GM23338 (cell line): ENCODE data around the gene CLCF1. TPM values are rescaled to one million over a fixed set of nuclear protein-coding genes. Genes with fewer than 3 reads are reported as not detected.

Experiments
- ATAC-seq: fragments of 200-7000 bp; cut with Tn5 transposase; 3 replicates; pipeline ENCODE4 v1.9.1; 2020
- DNase-seq: peaks from one replicate; pipeline ENCODE4 v3.0.0-alpha.2; 2015; ENCODE audit warnings: low spot score
- H2AFZ ChIP-seq: fragments of 200-600 bp; sonication (generic); 2 replicates; pipeline ENCODE4 v1.8.0; 2016; ENCODE audit warnings: antibody characterized with exemption, mild to moderate bottlenecking, moderate library complexity
- H3F3A ChIP-seq: fragments of 200-600 bp; sonication (generic); replicated peaks from 2 replicates; pipeline ENCODE4 v1.8.0; 2017; ENCODE audit warnings: antibody characterized with exemption, mixed run types, low read depth
- H3K27ac ChIP-seq: fragments of 200-600 bp; sonication (generic); 2 replicates; pipeline ENCODE4 v1.6.1; 2016; ENCODE audit warnings: low read depth
- H3K27me3 ChIP-seq: fragments of 200-600 bp; sonication (generic); 2 replicates; pipeline ENCODE4 v1.8.0; 2016; ENCODE audit warnings: mild to moderate bottlenecking, mixed run types, moderate library complexity; ENCODE audit not compliant: insufficient read depth
- H3K36me3 ChIP-seq: fragments of 200-600 bp; sonication (generic); 2 replicates; pipeline ENCODE4 v1.8.0; 2016; ENCODE audit warnings: mild to moderate bottlenecking; ENCODE audit not compliant: insufficient read depth
- H3K4me1 ChIP-seq: fragments of 200-600 bp; sonication (generic); 2 replicates; pipeline ENCODE4 v1.8.0; 2016; ENCODE audit warnings: mild to moderate bottlenecking, moderate library complexity; ENCODE audit not compliant: insufficient read depth
- H3K4me2 ChIP-seq: fragments of 200-600 bp; sonication (generic); 2 replicates; pipeline ENCODE4 v1.7.1; 2017; ENCODE audit warnings: mixed run types
- H3K4me3 ChIP-seq: fragments of 200-600 bp; sonication (generic); 2 replicates; pipeline ENCODE4 v1.6.1; 2016; ENCODE audit warnings: mixed run types
- H3K79me2 ChIP-seq: fragments of 200-600 bp; sonication (generic); replicated peaks from 2 replicates; pipeline ENCODE4 v1.8.0; 2017; ENCODE audit warnings: mild to moderate bottlenecking; ENCODE audit not compliant: insufficient read depth
- H3K9me2 ChIP-seq: fragments of 200-600 bp; sonication (generic); 2 replicates; pipeline ENCODE4 v1.8.0; 2017; ENCODE audit not compliant: insufficient read depth
- H4K20me1 ChIP-seq: fragments of 200-600 bp; sonication (generic); replicated peaks from 2 replicates; pipeline ENCODE4 v1.8.0; 2017; ENCODE audit warnings: mild to moderate bottlenecking; ENCODE audit not compliant: insufficient read depth
- H3K27ac Mint-ChIP-seq: 2 replicates; pipeline ENCODE4 v1.8.0; 2020; ENCODE audit warnings: inconsistent platforms, mild to moderate bottlenecking, moderate library complexity, mixed read lengths
- H3K27me3 Mint-ChIP-seq: 3 replicates; pipeline ENCODE4 v1.8.0; 2022; ENCODE audit warnings: low read depth, mild to moderate bottlenecking, moderate library complexity, mixed read lengths, inconsistent platforms; ENCODE audit not compliant: insufficient read depth, poor library complexity
- H3K36me3 Mint-ChIP-seq: 3 replicates; pipeline ENCODE4 v1.8.0; 2021; ENCODE audit warnings: low read depth, mild to moderate bottlenecking, inconsistent platforms, moderate library complexity, mixed read lengths
- H3K4me1 Mint-ChIP-seq: 3 replicates; pipeline ENCODE4 v1.8.0; 2020; ENCODE audit warnings: mild to moderate bottlenecking, inconsistent platforms, mixed read lengths
- H3K4me3 Mint-ChIP-seq: 3 replicates; pipeline ENCODE4 v1.8.0; 2021; ENCODE audit warnings: moderate library complexity, mild to moderate bottlenecking, inconsistent platforms, mixed read lengths
- H3K9me3 Mint-ChIP-seq: 3 replicates; pipeline ENCODE4 v1.8.0; 2020; ENCODE audit warnings: moderate library complexity, mild to moderate bottlenecking, inconsistent platforms, mixed read lengths
- ETS1 ChIP-seq: IDR thresholded peaks from 2 replicates; pipeline ENCODE4 v1.6.1; 2016; ENCODE audit warnings: antibody characterized with exemption
- EZH2 ChIP-seq: fragments of 200-600 bp; sonication (generic); IDR thresholded peaks from one replicate; pipeline ENCODE4 v1.8.0; 2017; ENCODE audit warnings: antibody characterized with exemption, mild to moderate bottlenecking, low read depth; ENCODE audit not compliant: unreplicated experiment
- EZH2phosphoT487 ChIP-seq: fragments of 200-600 bp; sonication (generic); IDR thresholded peaks from one replicate; pipeline ENCODE4 v1.8.1; 2018; ENCODE audit warnings: antibody characterized with exemption; ENCODE audit not compliant: unreplicated experiment
- NANOG ChIP-seq: IDR thresholded peaks from 2 replicates; pipeline ENCODE4 v1.6.1; 2016; ENCODE audit warnings: antibody characterized with exemption, borderline replicate concordance
- POLR2AphosphoS5 ChIP-seq: IDR thresholded peaks from 2 replicates; pipeline ENCODE4 v1.6.1; 2016; ENCODE audit warnings: antibody characterized with exemption, low read depth
- ZNF114 ChIP-seq: fragments of 250-450 bp; sonication (Bioruptor Pico); IDR thresholded peaks from 2 replicates; pipeline ENCODE4 v1.5.0; 2020; ENCODE audit warnings: mild to moderate bottlenecking, moderate library complexity
- ZNF331 ChIP-seq: fragments of 250-450 bp; sonication (Bioruptor Pico); IDR thresholded peaks from 2 replicates; pipeline ENCODE4 v1.5.0; 2020; ENCODE audit warnings: low read depth, mild to moderate bottlenecking, moderate library complexity
- ZNF462 ChIP-seq: fragments of 250-450 bp; sonication (Bioruptor Pico); IDR thresholded peaks from 2 replicates; pipeline ENCODE4 v1.5.0; 2020; ENCODE audit warnings: mild to moderate bottlenecking, moderate library complexity
- polyA plus RNA-seq: library from polyadenylated mRNA; unstranded; fragments of >200 nt; fragmentation: Nextera tagmentation; extraction: Ambion mirVana; gene quantifications from 2 replicates; pipeline ENCODE4 v1.2.1, GENCODE V29; 2016
- total RNA-seq: library from RNA; depleted of rRNA; stranded (reverse); fragments of >200 nt; shearing (Covaris generic); gene quantifications from 2 replicates; pipeline ENCODE4 v1.2.3, GENCODE V29; 2014
- TF ChIP-seq, protein P1 (sequence below), 2 experiments: fragments of 200-600 bp in 1 of 2; sonication (generic) in 1 of 2; conservative IDR thresholded peaks; 2 replicates each; pipeline versions ENCODE4 v1.5.1 to v1.6.1; 2016 to 2017; ENCODE audit warnings: antibody characterized with exemption in 2 of 2, low read depth in 2 of 2, mild to moderate bottlenecking in 2 of 2, moderate library complexity in 1 of 2

Gene CLCF1
- total and polyA plus RNA-seq, 2 experiments from 2014 or later, result 0.32 TPM; not detected in 1

DNA sequence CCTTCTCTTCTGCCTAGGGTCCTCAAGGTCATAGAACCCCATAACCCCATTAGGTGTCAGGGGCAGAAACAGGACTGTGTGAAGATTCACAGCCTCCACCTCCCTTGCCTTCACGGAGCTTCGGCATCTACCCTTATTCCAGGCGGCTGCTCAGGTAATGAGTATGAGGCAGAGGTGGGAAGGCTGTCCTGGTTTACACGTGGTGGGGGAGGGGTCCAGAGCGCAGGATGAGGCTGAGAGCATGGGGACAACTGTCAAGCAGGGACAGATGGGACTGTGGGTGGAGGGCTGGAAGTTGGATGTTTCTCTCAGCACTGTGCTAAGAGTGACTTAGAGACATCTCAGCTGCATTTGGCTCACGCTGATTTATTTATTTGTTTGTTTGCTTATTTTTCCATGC, 14.1 kb upstream of the CLCF1 start:
- H3K36me3 ChIP-seq, result no peaks in the 10 kb centered on the region
- H4K20me1 ChIP-seq, result no peaks in the 10 kb centered on the region; the same call in 1 of the 2 replicates
- peaks cover 8% of the 10 kb centered on the region; the same call in 1 of the 2 replicates for H3K4me1 ChIP-seq
- DNase-seq, result no peak
- H3K4me3 Mint-ChIP-seq, result no peak overlapping the region
- ATAC-seq, result no peak
- no peaks in the 10 kb centered on the region for H3K9me2 ChIP-seq
- H3K9me3 Mint-ChIP-seq, result no peaks in the 10 kb centered on the region; the same call in 2 of the 3 replicates
- peaks cover 7% of the 10 kb centered on the region; the same call in 1 of the 2 replicates for H3K27me3 ChIP-seq
- H3K4me3 ChIP-seq, result no peak overlapping the region
- H3K4me2 ChIP-seq, result peak overlapping the region; percentile 20; the same call in 1 of the 2 replicates
- H3K27ac ChIP-seq, result no peak overlapping the region
- H3K36me3 Mint-ChIP-seq, result no peaks in the 10 kb centered on the region; the same call in 2 of the 3 replicates
- H3K4me1 Mint-ChIP-seq, result peaks cover 31% of the 10 kb centered on the region
- H3K27me3 Mint-ChIP-seq, result peaks cover 15% of the 10 kb centered on the region
- TF ChIP-seq ZNF114 (CRISPR knock-in tag) (no peak), ZNF331 (CRISPR knock-in tag) (no peak), ETS1 (no peak)
- H3K79me2 ChIP-seq, result 0 out of 2 replicates have a peak, but pooled peaks cover 3% of the 10 kb centered on the region
- no peak overlapping the region for H3K27ac Mint-ChIP-seq
- 0 out of 2 replicates have a peak, but pooled peaks cover 8% of the 10 kb centered on the region for H3F3A ChIP-seq
- H2AFZ ChIP-seq, result no peak overlapping the region

GRCh38 chr11:67387069-67387468, 13.7 kb upstream of the CLCF1 start:
- Histone ChIP-seq H3F3A (0 out of 2 replicates have a peak, but pooled peaks cover 8% of the 10 kb centered on the region), H3K79me2 (0 out of 2 replicates have a peak, but pooled peaks cover 3% of the 10 kb centered on the region), H3K9me2 (no peaks in the 10 kb centered on the region), H3K4me2 (peak overlapping the region; percentile 20; the same call in 1 of the 2 replicates), H4K20me1 (no peaks in the 10 kb centered on the region; the same call in 1 of the 2 replicates), H3K27ac (no peak overlapping the region), H3K27me3 (peaks cover 7% of the 10 kb centered on the region; the same call in 1 of the 2 replicates), H3K4me1 (peaks cover 8% of the 10 kb centered on the region; the same call in 1 of the 2 replicates), H3K4me3 (no peak overlapping the region), H2AFZ (no peak overlapping the region; the same call in 1 of the 2 replicates), H3K36me3 (no peaks in the 10 kb centered on the region)
- Mint-ChIP-seq H3K27ac (no peak overlapping the region), H3K4me1 (peaks cover 32% of the 10 kb centered on the region), H3K27me3 (peaks cover 15% of the 10 kb centered on the region), H3K9me3 (no peaks in the 10 kb centered on the region; the same call in 1 of the 3 replicates), H3K36me3 (no peaks in the 10 kb centered on the region; the same call in 2 of the 3 replicates), H3K4me3 (no peak overlapping the region)
- no peak for DNase-seq
- no peak for ATAC-seq
- TF ChIP-seq EZH2 (no peak), POLR2AphosphoS5 (no peak), ZNF462 (CRISPR knock-in tag) (no peak), EZH2phosphoT487 (no peak), NANOG (no peak), ZNF331 (CRISPR knock-in tag) (no peak), ZNF114 (CRISPR knock-in tag) (no peak)
- TF ChIP-seq, protein P1, sequence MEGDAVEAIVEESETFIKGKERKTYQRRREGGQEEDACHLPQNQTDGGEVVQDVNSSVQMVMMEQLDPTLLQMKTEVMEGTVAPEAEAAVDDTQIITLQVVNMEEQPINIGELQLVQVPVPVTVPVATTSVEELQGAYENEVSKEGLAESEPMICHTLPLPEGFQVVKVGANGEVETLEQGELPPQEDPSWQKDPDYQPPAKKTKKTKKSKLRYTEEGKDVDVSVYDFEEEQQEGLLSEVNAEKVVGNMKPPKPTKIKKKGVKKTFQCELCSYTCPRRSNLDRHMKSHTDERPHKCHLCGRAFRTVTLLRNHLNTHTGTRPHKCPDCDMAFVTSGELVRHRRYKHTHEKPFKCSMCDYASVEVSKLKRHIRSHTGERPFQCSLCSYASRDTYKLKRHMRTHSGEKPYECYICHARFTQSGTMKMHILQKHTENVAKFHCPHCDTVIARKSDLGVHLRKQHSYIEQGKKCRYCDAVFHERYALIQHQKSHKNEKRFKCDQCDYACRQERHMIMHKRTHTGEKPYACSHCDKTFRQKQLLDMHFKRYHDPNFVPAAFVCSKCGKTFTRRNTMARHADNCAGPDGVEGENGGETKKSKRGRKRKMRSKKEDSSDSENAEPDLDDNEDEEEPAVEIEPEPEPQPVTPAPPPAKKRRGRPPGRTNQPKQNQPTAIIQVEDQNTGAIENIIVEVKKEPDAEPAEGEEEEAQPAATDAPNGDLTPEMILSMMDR (conservative IDR thresholded peaks at IDR 0.05; ENCODE audit: low read depth in 2 of 2), result no peak
